Endothelial cell (in vitro differentiated cells): Measurements from ENCODE around the gene BABAM2. TPM values are rescaled to one million over a fixed set of nuclear protein-coding genes. Genes with fewer than 3 reads are reported as not detected.

Source experiments
- DNase-seq: peaks from one replicate; pipeline ENCODE4 v3.0.0; 2021; ENCODE audit warnings: low spot score
- H3K27ac Mint-ChIP-seq: one replicate; pipeline ENCODE4 v1.8.0; 2021; ENCODE audit warnings: mixed read lengths, inconsistent platforms; ENCODE audit not compliant: unreplicated experiment
- H3K27me3 Mint-ChIP-seq: one replicate; pipeline ENCODE4 v1.8.0; 2021; ENCODE audit warnings: mild to moderate bottlenecking, moderate library complexity, mixed read lengths, inconsistent platforms; ENCODE audit not compliant: unreplicated experiment
- H3K36me3 Mint-ChIP-seq: one replicate; pipeline ENCODE4 v1.8.0; 2021; ENCODE audit warnings: mild to moderate bottlenecking, low read depth, mixed read lengths, inconsistent platforms; ENCODE audit not compliant: unreplicated experiment
- H3K4me1 Mint-ChIP-seq: one replicate; pipeline ENCODE4 v1.8.0; 2021; ENCODE audit warnings: mild to moderate bottlenecking, mixed read lengths, inconsistent platforms; ENCODE audit not compliant: unreplicated experiment
- H3K4me3 Mint-ChIP-seq: one replicate; pipeline ENCODE4 v1.8.0; 2021; ENCODE audit warnings: mild to moderate bottlenecking, mixed read lengths, inconsistent platforms; ENCODE audit not compliant: unreplicated experiment
- H3K9me3 Mint-ChIP-seq: one replicate; pipeline ENCODE4 v1.8.0; 2021; ENCODE audit warnings: mixed read lengths, inconsistent platforms; ENCODE audit not compliant: unreplicated experiment
- CTCF ChIP-seq: fragments of 200-600 bp; sonication (generic); IDR thresholded peaks from one replicate; pipeline ENCODE4 v1.5.0; 2021; ENCODE audit warnings: antibody characterized with exemption; ENCODE audit not compliant: unreplicated experiment
- total RNA-seq: library from RNA; stranded (reverse); fragmentation: NEBNext Ultra II Directional; extraction: Animal tissue kit (Norgen Biotek cat#: 25700); gene quantifications from one replicate; pipeline ENCODE4 v1.2.1, GENCODE V29; 2021; ENCODE audit not compliant: unreplicated experiment

The BABAM2 gene
- total RNA-seq, 1 donor from 2014 or later, result 40.2 TPM

- TF ChIP-seq CTCF, result no peak
- Mint-ChIP-seq H3K27ac (no peak overlapping the region), H3K36me3 (peaks cover 6% of the 10 kb centered on the region), H3K4me3 (no peak overlapping the region), H3K27me3 (no peaks in the 10 kb centered on the region), H3K4me1 (peaks cover 15% of the 10 kb centered on the region), H3K9me3 (no peaks in the 10 kb centered on the region)
- no peak for DNase-seq
Observed at GRCh38 chr2:28349546-28350165, 459.1 kb downstream of the BABAM2 start.

DNA sequence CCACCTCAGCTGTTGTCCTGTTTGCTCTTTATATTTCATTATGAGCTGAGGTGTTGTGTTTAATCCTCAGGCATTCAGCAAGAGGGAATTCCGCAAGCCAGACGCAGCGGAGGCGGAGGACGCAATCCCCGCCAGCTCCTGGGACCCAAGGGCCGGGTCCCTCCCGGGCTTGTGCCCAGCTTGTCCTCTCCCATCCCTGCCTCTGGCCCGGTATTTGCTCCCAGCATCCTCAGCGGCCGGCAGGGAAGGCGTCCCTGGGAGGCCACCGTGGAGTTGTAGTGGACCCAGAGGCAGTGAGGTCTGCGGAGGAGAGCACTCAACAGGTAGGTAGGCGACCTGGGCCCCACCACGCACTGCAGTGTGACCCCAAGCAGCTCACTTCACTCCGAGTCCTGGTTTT lies 459.7 kb downstream of the BABAM2 start:
- H3K9me3 Mint-ChIP-seq, result no peaks in the 10 kb centered on the region

DNA sequence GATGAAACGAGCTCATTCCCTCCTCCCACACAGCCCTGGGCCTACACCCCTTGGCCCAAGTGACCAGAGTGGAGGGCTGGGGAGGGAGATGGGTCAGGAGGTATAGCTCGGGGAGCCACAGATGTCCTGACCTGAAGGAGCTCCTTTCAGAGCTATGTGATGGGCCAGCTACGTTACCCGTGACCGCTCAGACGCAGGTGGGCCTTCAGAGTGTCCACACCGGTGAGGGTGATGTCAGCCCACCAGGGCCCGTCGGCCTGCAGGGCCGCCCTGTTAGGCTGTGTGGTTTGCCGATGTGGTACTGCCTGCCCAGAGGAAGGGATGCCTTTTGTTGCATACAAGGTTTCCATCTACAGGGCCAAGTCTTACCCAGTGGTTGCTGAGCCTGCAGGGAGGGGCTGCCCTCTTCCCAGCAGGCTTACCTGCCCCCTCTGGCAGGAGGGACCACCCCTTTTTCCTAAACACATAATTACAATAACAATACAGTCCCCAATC lies 460.3 kb downstream of the BABAM2 start:
- no peak for DNase-seq
- no peak for TF ChIP-seq CTCF
- peaks cover 1% of the 10 kb centered on the region for H3K27me3 Mint-ChIP-seq
- H3K4me3 Mint-ChIP-seq, result no peak overlapping the region
- no peak overlapping the region for H3K27ac Mint-ChIP-seq
- no peaks in the 10 kb centered on the region for H3K9me3 Mint-ChIP-seq
- H3K36me3 Mint-ChIP-seq, result peaks cover 6% of the 10 kb centered on the region
- peaks cover 15% of the 10 kb centered on the region for H3K4me1 Mint-ChIP-seq

More for the DNA sequence above, 459.7 kb downstream of the BABAM2 start:
- Mint-ChIP-seq H3K4me1 (peaks cover 15% of the 10 kb centered on the region), H3K27ac (no peak overlapping the region), H3K27me3 (peaks cover 1% of the 10 kb centered on the region), H3K36me3 (peaks cover 6% of the 10 kb centered on the region), H3K4me3 (no peak overlapping the region)
- DNase-seq, result no peak
- no peak for TF ChIP-seq CTCF

GRCh38 chr2:28351621-28352020 lies 461.1 kb downstream of the BABAM2 start:
- no peak overlapping the region for H3K27ac Mint-ChIP-seq
- H3K27me3 Mint-ChIP-seq, result peaks cover 1% of the 10 kb centered on the region
- peaks cover 6% of the 10 kb centered on the region for H3K36me3 Mint-ChIP-seq
- no peak overlapping the region for H3K4me3 Mint-ChIP-seq
- H3K4me1 Mint-ChIP-seq, result peaks cover 15% of the 10 kb centered on the region
- H3K9me3 Mint-ChIP-seq, result no peaks in the 10 kb centered on the region
- no peak for TF ChIP-seq CTCF
- DNase-seq, result no peak

DNA sequence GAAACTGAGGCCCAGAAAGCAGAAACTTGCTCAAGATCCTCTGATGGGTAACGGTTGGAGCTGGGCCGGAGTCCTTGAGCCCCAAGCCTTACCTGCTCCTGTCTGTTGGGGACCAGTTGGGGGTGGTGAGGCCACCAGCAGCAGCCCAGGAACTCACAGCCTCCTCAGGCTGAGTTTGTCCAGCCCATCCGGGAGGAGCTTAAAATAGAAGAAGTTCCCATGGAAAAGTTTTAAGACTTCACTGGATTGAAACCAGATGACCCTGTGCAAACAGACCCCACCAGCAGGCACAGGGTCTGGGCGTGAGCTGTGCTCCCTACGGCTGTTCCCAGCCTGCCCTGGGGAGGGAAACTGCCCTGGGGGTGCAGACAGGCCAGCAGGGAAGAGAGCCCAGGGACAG lies 461.6 kb downstream of the BABAM2 start:
- Mint-ChIP-seq H3K4me1 (peaks cover 15% of the 10 kb centered on the region), H3K27me3 (peaks cover 3% of the 10 kb centered on the region), H3K9me3 (no peaks in the 10 kb centered on the region), H3K27ac (no peak overlapping the region), H3K36me3 (peaks cover 6% of the 10 kb centered on the region), H3K4me3 (no peak overlapping the region)
- DNase-seq, result no peak
- no peak for TF ChIP-seq CTCF
